Esophagus squamous epithelium (tissue), 4 donors: Measurements from ENCODE around the gene LRRC15.

Experiments used
- CTCF ChIP-seq, 6 experiments: fragments of 450-650 bp in 4 of 6; fragments of 200-600 bp in 2 of 6; sonication (generic) in 2 of 6; IDR thresholded peaks; one replicate each; pipeline ENCODE4 v1.5.1; 2016 to 2019; ENCODE audit warnings: antibody characterized with exemption in 6 of 6, mild to moderate bottlenecking in 4 of 6, moderate library complexity in 4 of 6
- POLR2A ChIP-seq, 4 donors: fragments of 450-650 bp; IDR thresholded peaks; one replicate each; pipeline ENCODE4 v1.6.1; 2017; ENCODE audit warnings: antibody characterized with exemption in 4 of 4, mild to moderate bottlenecking in 4 of 4, moderate library complexity in 3 of 4

GRCh38 chr3:194326192-194326967, 43.2 kb downstream of the LRRC15 start:
- no peak for TF ChIP-seq CTCF (IDR thresholded peaks at IDR 0.05)
- TF ChIP-seq POLR2A (IDR thresholded peaks at IDR 0.05), result no peak
